ENCODE measurements around the gene SLC25A48. TPM values are rescaled to one million over a fixed set of nuclear protein-coding genes. Genes with fewer than 3 reads are reported as not detected.

The SLC25A48 gene
- total and polyA plus RNA-seq, 11 donors = 0.38 to 8.7 (median 1.7) TPM; not detected in 6

GRCh38 chr5:135829681-135830383 lies 4.6 kb upstream of the SLC25A48 start:
- Histone ChIP-seq H3K4me3 (no peak overlapping the region), H3K36me3 (no peaks in the 10 kb centered on the region), H3K4me1 (peaks cover 0 to 10% (median 4%) of the 10 kb centered on the region in 12 donors), H3K27me3 (peaks cover 0 to 40% (median 17%) of the 10 kb centered on the region in 9 donors), H3K27ac (no peak overlapping the region), H3K9me3 (no peaks in the 10 kb centered on the region)
- ATAC-seq (peak; percentile 38 to 61 (median 53)), DNase-seq (peak in 4 of 5 donors; percentile 25 to 73 (median 48))
- 26 to 30% (median 30%) methylated on average over 19 of the region's 19 CpGs for WGBS, 4 donors
- intact Hi-C loops (cut with DNase I) = loop anchor here in 9 of 10 donors (1.0 to 10.0 kb wide), 10 partner anchors 88 to 365 kb away; no protein-coding TSS in a partner anchor
- TF ChIP-seq CTCF (IDR thresholded peaks at IDR 0.05) (peak; percentile 64 to 80 (median 72)), POLR2A (IDR thresholded peaks at IDR 0.05) (no peak)

- Histone ChIP-seq H3K36me3 (no peaks in the 10 kb centered on the region), H3K4me1 (peaks cover 0 to 15% (median 7%) of the 10 kb centered on the region in 12 donors), H3K27me3 (peaks cover 0 to 45% (median 22%) of the 10 kb centered on the region in 9 donors), H3K4me3 (no peak overlapping the region), H3K9me3 (no peaks in the 10 kb centered on the region), H3K27ac (no peak overlapping the region)
- DNase-seq (no peak), ATAC-seq (no peak)
- 48 to 58% (median 54%) methylated on average over 3 of the region's 3 CpGs for WGBS, 4 donors
- intact Hi-C loops (cut with DNase I) = loop anchor here in 7 of 10 donors (1.0 to 10.0 kb wide), 6 partner anchors 88 to 366 kb away; no protein-coding TSS in a partner anchor
- TF ChIP-seq POLR2A (IDR thresholded peaks at IDR 0.05) (no peak), CTCF (IDR thresholded peaks at IDR 0.05) (peak in 3 of 12 donors; percentile 1 to 14 (median 3))
Measured at GRCh38 chr5:135830384-135830700, 4.1 kb upstream of the SLC25A48 start.

- no peaks in the 10 kb centered on the region for H3K9me3 ChIP-seq
- intact Hi-C loops (cut with DNase I) = loop anchor here in 7 of 10 donors (1.0 to 10.0 kb wide), 6 partner anchors 89 to 366 kb away; no protein-coding TSS in a partner anchor
- no peak overlapping the region for H3K4me3 ChIP-seq
- H3K36me3 ChIP-seq = no peaks in the 10 kb centered on the region
- H3K27me3 ChIP-seq = peaks cover 0 to 51% (median 22%) of the 10 kb centered on the region in 9 donors
- TF ChIP-seq POLR2A (IDR thresholded peaks at IDR 0.05) (no peak), CTCF (IDR thresholded peaks at IDR 0.05) (no peak)
- H3K4me1 ChIP-seq = peaks cover 0 to 15% (median 7%) of the 10 kb centered on the region in 12 donors
- no peak for ATAC-seq
- WGBS, 4 donors = 65 to 76% (median 71%) methylated on average over 4 of the region's 4 CpGs
- no peak overlapping the region for H3K27ac ChIP-seq
- no peak for DNase-seq
Measured at GRCh38 chr5:135830876-135831275, 3.6 kb upstream of the SLC25A48 start.

- DNase-seq = no peak
- Histone ChIP-seq H3K4me3 (no peak overlapping the region), H3K27ac (no peak overlapping the region), H3K27me3 (peaks cover 0 to 55% (median 22%) of the 10 kb centered on the region in 9 donors), H3K36me3 (no peaks in the 10 kb centered on the region), H3K9me3 (no peaks in the 10 kb centered on the region), H3K4me1 (peaks cover 0 to 15% (median 7%) of the 10 kb centered on the region in 12 donors)
- intact Hi-C loops (cut with DNase I) = loop anchor here in 6 of 10 donors (2.0 to 10.0 kb wide), 4 partner anchors 89 to 367 kb away; no protein-coding TSS in a partner anchor
- TF ChIP-seq CTCF (IDR thresholded peaks at IDR 0.05) (no peak), POLR2A (IDR thresholded peaks at IDR 0.05) (no peak)
- ATAC-seq = no peak
- 93 to 94% (median 93%) methylated on average over 1 of the region's 1 CpG for whole genome bisulfite sequencing, 4 donors
Measured at GRCh38 chr5:135831439-135831838, 3.0 kb upstream of the SLC25A48 start.

All from heart left ventricle (tissue), 16 donors.